Measurements from ENCODE around the gene SSUH2. TPM values are rescaled to one million over a fixed set of nuclear protein-coding genes. Genes with fewer than 3 reads are reported as not detected.
"Not testable (repeated sequence)": the region's sequence is repeated elsewhere in the genome, so short reads cannot be mapped to it uniquely, and the experiment has no call there.

The SSUH2 gene
- total RNA-seq, 2 donors from 2014 or later, result 0.24 to 0.32 TPM

- intact Hi-C loops (cut with DNase I), result loop anchor here in 1 of 2 donors (10.0 kb wide), 1 partner anchor 1013 kb away; no protein-coding TSS in a partner anchor
- DNase-seq (ENCODE audit: low spot score), result no peak
Measured at GRCh38 chr3:8597219-8597853, 47.3 kb downstream of the SSUH2 start.

- intact Hi-C loops (cut with DNase I), result loop anchor here in 1 of 2 donors (10.0 kb wide), 1 partner anchor 1012 kb away; no protein-coding TSS in a partner anchor
- no peak for DNase-seq (ENCODE audit: low spot score)
Measured at GRCh38 chr3:8596321-8597218, 48.0 kb downstream of the SSUH2 start.

- intact Hi-C loops (cut with DNase I), result loop anchor here in 1 of 2 donors (10.0 kb wide), 1 partner anchor 1011 kb away; no protein-coding TSS in a partner anchor
- DNase-seq (ENCODE audit: low spot score), result no peak
Measured at GRCh38 chr3:8595695-8596115, 48.9 kb downstream of the SSUH2 start.

DNA sequence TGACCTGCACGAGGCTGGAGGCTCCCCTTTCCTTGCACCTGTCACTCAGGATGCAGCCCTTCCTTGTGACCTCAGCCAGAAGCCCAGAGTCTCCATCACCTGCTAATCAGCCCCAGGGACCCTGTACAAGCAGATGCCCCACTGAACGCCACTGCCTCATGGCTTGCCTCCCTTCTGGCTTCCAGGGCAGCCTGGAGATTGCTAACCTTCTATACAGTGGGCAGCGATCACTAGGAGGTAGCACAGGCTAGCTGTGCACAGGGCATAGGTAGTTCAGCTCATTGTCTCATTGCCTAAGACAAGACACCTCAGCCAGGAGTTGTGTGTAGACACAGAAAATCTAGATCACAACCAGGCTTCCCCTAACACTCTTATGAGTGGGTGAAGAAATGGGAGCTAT, 49.3 kb downstream of the SSUH2 start:
- DNase-seq (ENCODE audit: low spot score), result no peak
- intact Hi-C loops (cut with DNase I), result loop anchor here in 1 of 2 donors (10.0 kb wide), 1 partner anchor 1010 kb away; no protein-coding TSS in a partner anchor

DNA sequence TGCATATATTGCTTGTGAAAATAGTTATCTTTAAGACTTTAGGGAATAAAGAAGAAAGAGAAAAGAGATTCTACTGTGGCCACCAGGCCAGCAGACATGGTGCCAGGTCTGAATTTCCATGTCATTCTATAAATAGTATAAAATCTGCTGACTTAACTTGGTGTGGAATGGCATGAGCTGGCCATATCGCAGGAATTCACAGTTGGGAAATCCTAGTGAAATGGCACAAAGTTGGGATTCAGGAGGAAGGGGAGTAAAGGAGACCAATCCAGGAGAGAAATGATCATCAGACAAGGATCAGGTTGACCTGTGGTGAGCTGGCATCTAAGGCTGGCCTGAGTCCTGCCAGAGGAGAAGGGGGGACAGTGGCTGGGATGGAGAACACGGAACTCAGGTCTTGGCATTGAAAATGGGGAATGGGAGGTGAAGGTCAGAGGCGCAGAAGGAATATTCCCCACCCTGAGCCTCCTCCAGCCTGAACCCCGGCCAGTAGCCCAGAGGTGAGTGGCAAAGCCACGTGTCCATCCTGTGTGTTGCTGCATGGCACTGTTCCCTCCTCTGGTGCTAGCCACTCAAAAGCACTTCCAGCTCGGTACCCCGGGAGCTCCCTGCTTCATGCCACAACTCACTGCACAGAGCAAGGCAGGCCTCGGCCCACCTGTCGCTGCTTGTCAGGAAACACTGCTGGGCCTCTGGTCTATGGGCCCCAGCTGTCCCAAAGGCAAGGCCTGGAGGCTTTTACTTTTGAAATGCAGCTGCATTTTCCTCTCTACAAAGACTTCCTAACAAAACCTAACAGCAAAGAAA, 51.4 kb downstream of the SSUH2 start:
- no peak for DNase-seq (ENCODE audit: low spot score)
- intact Hi-C loops (cut with DNase I), result loop anchor here in 1 of 2 donors (10.0 kb wide), 1 partner anchor 1008 kb away; no protein-coding TSS in a partner anchor

DNA sequence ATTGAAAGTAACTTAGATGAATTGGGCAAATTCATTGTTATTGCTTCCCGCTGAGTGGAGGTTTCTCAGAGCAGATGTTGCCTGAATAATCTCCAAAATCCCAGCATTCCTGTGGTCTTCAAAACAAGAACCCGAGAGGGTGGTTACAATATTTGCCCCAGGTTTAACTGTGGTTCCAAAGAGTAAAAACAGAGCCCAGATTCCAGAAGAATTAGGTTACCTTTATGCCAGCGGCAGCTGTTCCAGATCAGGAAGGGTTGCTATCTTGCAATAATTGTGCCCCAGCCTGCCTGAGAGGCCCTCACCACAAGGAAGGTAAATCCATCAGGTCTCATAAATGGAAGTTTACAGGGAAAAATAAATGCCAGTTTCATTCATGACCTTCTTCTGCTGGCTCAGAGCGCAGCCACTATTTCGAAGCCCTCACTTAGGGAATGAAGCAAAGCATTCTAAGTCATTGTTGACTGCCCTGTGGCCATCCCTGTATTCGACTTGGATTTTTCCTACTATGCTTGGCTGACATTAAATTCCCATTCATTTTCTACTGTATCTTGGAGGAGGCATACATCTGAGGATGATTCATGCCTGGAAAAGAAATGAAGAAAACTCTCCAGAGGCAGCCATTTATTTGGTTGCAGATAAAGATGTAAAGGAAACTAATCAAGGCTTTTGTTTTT, 54.6 kb downstream of the SSUH2 start:
- intact Hi-C loops (cut with DNase I), result loop anchor here in 1 of 2 donors (10.0 kb wide), 1 partner anchor 1005 kb away; no protein-coding TSS in a partner anchor
- DNase-seq (ENCODE audit: low spot score), result no peak

- intact Hi-C loops (cut with DNase I), result no loop called here
- no peak for DNase-seq (ENCODE audit: low spot score)
Measured at GRCh38 chr3:8584661-8585060, 59.9 kb downstream of the SSUH2 start.

DNA sequence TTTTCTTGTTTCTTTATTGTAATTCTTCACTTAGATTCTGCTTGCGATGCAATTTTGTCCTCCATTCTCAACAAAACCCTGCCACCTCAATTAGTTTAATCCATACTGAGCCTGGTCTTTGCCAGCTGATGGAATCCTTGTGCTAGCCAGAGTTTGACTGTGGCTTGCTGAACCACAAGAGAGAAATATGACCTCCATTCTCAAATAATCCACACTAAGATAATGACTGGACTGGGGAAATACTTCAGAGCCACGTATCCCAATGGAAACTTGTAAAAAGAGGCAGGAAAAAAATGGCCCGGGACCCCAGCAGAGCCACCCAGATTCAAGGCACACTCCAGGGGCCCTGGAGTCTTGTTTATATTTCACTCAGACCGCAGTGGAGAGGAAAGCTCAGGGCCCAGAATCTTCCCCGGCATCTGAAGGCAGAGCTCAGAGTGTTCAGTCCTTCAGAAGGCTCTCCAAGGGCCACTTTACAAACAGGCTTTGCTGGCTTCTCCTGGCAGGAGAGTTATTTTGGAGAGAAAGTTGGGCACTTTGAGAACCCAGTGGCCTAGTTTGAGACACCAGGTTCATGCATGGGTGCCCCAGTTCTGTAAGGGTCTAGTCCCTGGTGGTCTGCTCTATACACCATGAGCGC, 62.7 kb downstream of the SSUH2 start:
- DNase-seq (ENCODE audit: low spot score), result no peak
- intact Hi-C loops (cut with DNase I), result no loop called here

GRCh38 chr3:8581373-8581772, 63.2 kb downstream of the SSUH2 start:
- intact Hi-C loops (cut with DNase I), result no loop called here
- DNase-seq (ENCODE audit: low spot score), result no peak

DNA sequence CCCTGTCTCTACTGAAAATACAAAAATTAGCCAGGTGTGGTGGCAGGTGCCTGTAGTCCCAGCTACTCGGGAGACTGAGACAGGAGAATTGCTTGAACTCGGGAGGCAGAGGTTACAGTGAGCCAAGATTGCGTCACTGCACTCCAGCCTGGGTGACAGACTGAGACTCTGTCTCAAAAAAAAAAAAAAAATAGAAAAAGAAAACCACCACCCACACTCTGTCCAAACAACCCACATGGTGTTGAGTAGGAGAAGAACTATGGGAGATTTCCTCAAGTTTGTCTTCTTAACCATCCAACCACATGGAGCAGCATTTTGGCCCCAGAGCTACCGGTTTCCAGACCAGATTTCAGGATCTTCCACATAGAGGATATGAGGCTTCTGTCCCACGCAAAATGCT, 64.2 kb downstream of the SSUH2 start:
- intact Hi-C loops (cut with DNase I); DNase-seq (ENCODE audit: low spot score): not testable (repeated sequence)

DNA sequence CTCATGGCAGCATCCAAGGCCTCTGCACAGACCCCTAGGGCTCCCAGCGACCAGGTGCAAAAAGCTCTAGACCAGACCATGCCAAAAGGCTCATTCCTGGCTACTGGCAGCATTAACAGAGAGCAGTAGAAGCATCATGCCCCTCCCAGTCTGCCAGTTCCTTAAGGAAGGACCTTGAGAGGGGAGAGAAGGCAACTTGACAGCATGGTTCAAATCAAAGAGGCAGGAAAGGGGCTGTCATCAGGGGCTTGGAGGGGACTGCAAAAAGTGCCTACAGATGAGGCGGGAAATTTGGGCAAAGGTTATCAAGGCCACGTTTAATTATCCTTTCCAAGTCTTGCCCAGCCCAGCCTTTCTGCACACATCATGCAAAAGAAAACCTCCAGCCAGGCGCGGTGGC, 64.7 kb downstream of the SSUH2 start:
- intact Hi-C loops (cut with DNase I), result no loop called here
- no peak for DNase-seq (ENCODE audit: low spot score)

- intact Hi-C loops (cut with DNase I), result no loop called here
- no peak for DNase-seq (ENCODE audit: low spot score)
Measured at GRCh38 chr3:8579096-8579495, 65.5 kb downstream of the SSUH2 start.

- intact Hi-C loops (cut with DNase I), result no loop called here
- no peak for DNase-seq (ENCODE audit: low spot score)
Measured at GRCh38 chr3:8578282-8578681, 66.3 kb downstream of the SSUH2 start.

- intact Hi-C loops (cut with DNase I), result no loop called here
- DNase-seq (ENCODE audit: low spot score), result no peak
Measured at GRCh38 chr3:8576841-8577571, 67.6 kb downstream of the SSUH2 start.

- intact Hi-C loops (cut with DNase I), result no loop called here
- DNase-seq (ENCODE audit: low spot score), result no peak
Measured at GRCh38 chr3:8576436-8576835, 68.2 kb downstream of the SSUH2 start.

- intact Hi-C loops (cut with DNase I), result no loop called here
- no peak for DNase-seq (ENCODE audit: low spot score)
Measured at GRCh38 chr3:8575364-8576104, 69.1 kb downstream of the SSUH2 start.

- no peak for DNase-seq (ENCODE audit: low spot score)
- intact Hi-C loops (cut with DNase I), result no loop called here
Measured at GRCh38 chr3:8574670-8575322, 69.8 kb downstream of the SSUH2 start.
